Peyer's patch (tissue), 4 donors: ENCODE data around the gene CLASP1.

Experiments
- POLR2A ChIP-seq, 2 donors: fragments of 450-650 bp; IDR thresholded peaks; one replicate each; pipeline ENCODE4 v1.5.1; 2017; ENCODE audit warnings: antibody characterized with exemption in 2 of 2, mild to moderate bottlenecking in 2 of 2, moderate library complexity in 2 of 2
- TF ChIP-seq, protein P1 (sequence below), 6 experiments: fragments of 450-650 bp in 4 of 6; fragments of 200-600 bp in 2 of 6; sonication (generic) in 1 of 6; IDR thresholded peaks; one replicate each; pipeline ENCODE4 v1.5.1; 2017 to 2019; ENCODE audit warnings: antibody characterized with exemption in 6 of 6, mild to moderate bottlenecking in 3 of 6, moderate library complexity in 1 of 6

DNA sequence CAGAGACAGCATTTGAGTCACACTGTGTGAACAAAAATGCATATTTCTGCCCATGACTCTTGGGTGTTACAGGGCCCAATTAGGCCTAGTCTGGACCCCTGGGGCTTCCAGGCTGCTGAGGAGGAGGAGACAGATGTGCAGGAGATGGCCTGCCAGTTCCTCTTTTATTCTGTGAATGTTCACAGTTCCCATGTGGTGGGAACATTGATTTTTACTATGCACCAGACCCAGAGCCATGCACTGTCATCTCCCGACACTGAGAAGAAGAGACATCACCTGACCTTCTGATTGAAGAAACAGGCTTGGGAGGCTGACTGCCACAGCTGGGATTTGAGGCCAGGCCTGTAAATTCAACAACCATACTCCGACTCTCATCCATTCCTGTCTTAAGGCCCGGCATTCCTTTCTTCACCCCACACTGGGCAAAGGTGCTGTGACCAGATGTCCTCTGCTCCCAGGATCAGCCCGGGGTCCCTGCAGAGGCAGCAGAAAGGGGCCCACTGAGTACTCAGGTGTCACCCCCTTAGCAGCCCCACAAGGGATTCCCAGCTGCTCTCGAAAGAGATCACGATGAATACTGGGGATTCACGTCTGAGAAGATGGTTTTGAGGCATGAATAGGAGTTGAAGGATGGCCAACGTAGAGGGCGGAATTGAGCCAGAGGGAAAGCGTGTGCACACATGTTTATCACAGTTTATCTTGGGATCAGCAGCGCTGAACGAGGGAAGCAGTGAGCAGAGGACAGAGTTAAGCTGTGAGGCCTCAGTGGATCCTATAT lies 360.6 kb downstream of the CLASP1 start:
- no peak for TF ChIP-seq POLR2A (IDR thresholded peaks at IDR 0.05)
- TF ChIP-seq, protein P1, sequence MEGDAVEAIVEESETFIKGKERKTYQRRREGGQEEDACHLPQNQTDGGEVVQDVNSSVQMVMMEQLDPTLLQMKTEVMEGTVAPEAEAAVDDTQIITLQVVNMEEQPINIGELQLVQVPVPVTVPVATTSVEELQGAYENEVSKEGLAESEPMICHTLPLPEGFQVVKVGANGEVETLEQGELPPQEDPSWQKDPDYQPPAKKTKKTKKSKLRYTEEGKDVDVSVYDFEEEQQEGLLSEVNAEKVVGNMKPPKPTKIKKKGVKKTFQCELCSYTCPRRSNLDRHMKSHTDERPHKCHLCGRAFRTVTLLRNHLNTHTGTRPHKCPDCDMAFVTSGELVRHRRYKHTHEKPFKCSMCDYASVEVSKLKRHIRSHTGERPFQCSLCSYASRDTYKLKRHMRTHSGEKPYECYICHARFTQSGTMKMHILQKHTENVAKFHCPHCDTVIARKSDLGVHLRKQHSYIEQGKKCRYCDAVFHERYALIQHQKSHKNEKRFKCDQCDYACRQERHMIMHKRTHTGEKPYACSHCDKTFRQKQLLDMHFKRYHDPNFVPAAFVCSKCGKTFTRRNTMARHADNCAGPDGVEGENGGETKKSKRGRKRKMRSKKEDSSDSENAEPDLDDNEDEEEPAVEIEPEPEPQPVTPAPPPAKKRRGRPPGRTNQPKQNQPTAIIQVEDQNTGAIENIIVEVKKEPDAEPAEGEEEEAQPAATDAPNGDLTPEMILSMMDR (IDR thresholded peaks at IDR 0.05): no peak
